ENCODE data around the gene MRTFA.
"Not testable (repeated sequence)": the region's sequence is repeated elsewhere in the genome, so short reads cannot be mapped to it uniquely, and the experiment has no call there.

Gene MRTFA

GRCh38 chr22:40656651-40657050 lies 20.1 kb upstream of the MRTFA start:
- DNase-seq: not testable (repeated sequence)

GRCh38 chr22:40655941-40656340 lies 19.4 kb upstream of the MRTFA start:
- DNase-seq: not testable (repeated sequence)

GRCh38 chr22:40654522-40655167 lies 18.1 kb upstream of the MRTFA start:
- DNase-seq: no peak

GRCh38 chr22:40653361-40653760 lies 16.8 kb upstream of the MRTFA start:
- no peak for DNase-seq

- peak; percentile 71 for DNase-seq
Measured at GRCh38 chr22:40651563-40652501, 15.3 kb upstream of the MRTFA start.

- no peak for DNase-seq
Measured at GRCh38 chr22:40651057-40651456, 14.5 kb upstream of the MRTFA start.

- no peak for DNase-seq
Measured at GRCh38 chr22:40648386-40648785, 11.9 kb upstream of the MRTFA start.

- DNase-seq: no peak
Measured at GRCh38 chr22:40645579-40646197, 9.2 kb upstream of the MRTFA start.

GRCh38 chr22:40642316-40642715 lies 5.8 kb upstream of the MRTFA start:
- no peak for DNase-seq

GRCh38 chr22:40641269-40641668 lies 4.8 kb upstream of the MRTFA start:
- DNase-seq: no peak

GRCh38 chr22:40638261-40638660 lies 1.7 kb upstream of the MRTFA start:
- no peak for DNase-seq

GRCh38 chr22:40637183-40638150 lies 948 bp upstream of the MRTFA start:
- peak; percentile 65 for DNase-seq

GRCh38 chr22:40635940-40636379 lies 559 bp downstream of the MRTFA start:
- no peak for DNase-seq

- DNase-seq: no peak
Measured at GRCh38 chr22:40635043-40635939, 1.2 kb downstream of the MRTFA start.

GRCh38 chr22:40634119-40634903 lies 2.2 kb downstream of the MRTFA start:
- DNase-seq: no peak

GRCh38 chr22:40633036-40633435 lies 3.5 kb downstream of the MRTFA start:
- no peak for DNase-seq

GRCh38 chr22:40631925-40632324 lies 4.6 kb downstream of the MRTFA start:
- DNase-seq: no peak

- no peak for DNase-seq
Measured at GRCh38 chr22:40628354-40629042, 8.0 kb downstream of the MRTFA start.

GRCh38 chr22:40627612-40628011 lies 8.9 kb downstream of the MRTFA start:
- DNase-seq: no peak

- DNase-seq: no peak
Measured at GRCh38 chr22:40626851-40627250, 9.7 kb downstream of the MRTFA start.
